ENCODE data around the gene OR51E1. TPM values are rescaled to one million over a fixed set of nuclear protein-coding genes. Genes with fewer than 3 reads are reported as not detected.

The OR51E1 gene
- total RNA-seq, 1 donor from 2014 or later = not detected

DNA sequence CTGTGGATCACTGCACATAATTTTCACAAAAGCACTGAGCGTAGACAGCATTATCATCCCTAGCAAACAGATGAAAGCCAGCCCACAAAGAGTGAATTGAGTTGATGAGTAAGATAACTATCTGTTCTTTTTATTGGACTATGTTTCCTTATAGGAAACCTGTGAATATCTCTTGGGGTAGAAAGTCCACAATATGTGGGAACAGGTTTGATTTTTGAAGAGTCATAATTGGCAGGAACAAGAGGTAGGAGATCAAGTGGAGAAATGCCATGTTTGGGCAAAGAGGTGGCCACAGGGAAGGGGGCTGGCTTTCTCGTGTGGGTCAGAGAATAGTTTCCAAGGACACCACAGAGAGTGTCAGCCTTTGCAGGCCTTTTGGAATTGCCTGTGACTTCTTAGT lies 30.0 kb downstream of the OR51E1 start:
- DNase-seq (ENCODE audit: low read depth) = no peak
- no peaks in the 10 kb centered on the region for H3K36me3 Mint-ChIP-seq (ENCODE audit: low read depth, unreplicated experiment)
- Histone ChIP-seq H2AFZ (ENCODE audit: low read depth, low read length) (no peak overlapping the region), H3K79me2 (ENCODE audit: insufficient read depth, low read length) (no peaks in the 10 kb centered on the region), H3K27me3 (ENCODE audit: insufficient read depth, low read length) (no peaks in the 10 kb centered on the region), H3K9me3 (ENCODE audit: insufficient read depth, low read depth, low read length) (no peaks in the 10 kb centered on the region), H3K36me3 (ENCODE audit: insufficient read depth, low read length) (no peaks in the 10 kb centered on the region), H3K4me1 (ENCODE audit: insufficient read depth, low read length) (peaks cover 4% of the 10 kb centered on the region), H3K9ac (ENCODE audit: low read length) (no peak overlapping the region), H4K20me1 (ENCODE audit: insufficient read depth, low read length) (no peaks in the 10 kb centered on the region), H3K27ac (ENCODE audit: low read depth, low read length) (no peak overlapping the region), H3K4me2 (ENCODE audit: low read length) (no peak overlapping the region), H3K4me3 (ENCODE audit: insufficient read depth, low read depth, low read length) (no peak overlapping the region)
- no peak for FAIRE-seq
- H3K4me1 Mint-ChIP-seq (ENCODE audit: low read depth, unreplicated experiment) = peaks cover 13% of the 10 kb centered on the region
- no peak overlapping the region for H3K4me3 Mint-ChIP-seq (ENCODE audit: unreplicated experiment)
- no peak overlapping the region for H3K27ac Mint-ChIP-seq (ENCODE audit: unreplicated experiment)
- H3K9me3 Mint-ChIP-seq (ENCODE audit: unreplicated experiment) = peaks cover 1% of the 10 kb centered on the region
- TF ChIP-seq EZH2 (IDR thresholded peaks at IDR 0.05; ENCODE audit: insufficient read depth, low read length) (no peak), CTCF (IDR thresholded peaks at IDR 0.05; ENCODE audit: insufficient read depth, low read depth, low read length) (no peak)
- H3K27me3 Mint-ChIP-seq (ENCODE audit: low read depth, unreplicated experiment) = peaks cover 2% of the 10 kb centered on the region

DNA sequence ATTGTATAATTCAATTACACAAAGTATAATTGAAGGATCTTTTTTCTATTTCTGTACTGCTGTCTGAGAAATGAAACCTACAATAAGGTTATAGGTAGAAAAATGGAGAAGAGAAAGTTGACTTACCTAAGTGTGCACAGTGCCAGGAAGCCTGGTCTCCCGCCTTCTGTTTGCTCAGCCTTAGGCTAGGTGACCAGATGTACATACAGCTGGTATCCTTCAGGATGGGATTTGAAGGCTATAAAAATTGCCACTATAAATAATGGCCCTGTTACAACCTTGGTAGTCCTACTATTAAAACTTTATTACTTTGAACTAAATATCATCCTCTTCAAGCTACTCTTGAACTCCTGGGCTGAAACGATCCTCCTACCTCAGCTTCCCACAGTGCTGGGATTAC lies 34.2 kb downstream of the OR51E1 start:
- no peak overlapping the region for H3K4me2 ChIP-seq (ENCODE audit: low read length)
- peaks cover 4% of the 10 kb centered on the region for H3K4me1 ChIP-seq (ENCODE audit: insufficient read depth, low read length)
- Mint-ChIP-seq H3K4me1 (ENCODE audit: low read depth, unreplicated experiment) (peaks cover 6% of the 10 kb centered on the region), H3K4me3 (ENCODE audit: unreplicated experiment) (no peak overlapping the region), H3K9me3 (ENCODE audit: unreplicated experiment) (no peaks in the 10 kb centered on the region), H3K27ac (ENCODE audit: unreplicated experiment) (no peak overlapping the region), H3K27me3 (ENCODE audit: low read depth, unreplicated experiment) (peaks cover 2% of the 10 kb centered on the region), H3K36me3 (ENCODE audit: low read depth, unreplicated experiment) (no peaks in the 10 kb centered on the region)
- no peak for DNase-seq (ENCODE audit: low read depth)
- H2AFZ ChIP-seq (ENCODE audit: low read depth, low read length) = no peak overlapping the region
- TF ChIP-seq EZH2 (IDR thresholded peaks at IDR 0.05; ENCODE audit: insufficient read depth, low read length) (no peak), CTCF (IDR thresholded peaks at IDR 0.05; ENCODE audit: insufficient read depth, low read depth, low read length) (no peak)
- no peaks in the 10 kb centered on the region for H3K9me3 ChIP-seq (ENCODE audit: insufficient read depth, low read depth, low read length)
- no peak overlapping the region for H3K9ac ChIP-seq (ENCODE audit: low read length)
- no peak overlapping the region for H3K27ac ChIP-seq (ENCODE audit: low read depth, low read length)
- no peaks in the 10 kb centered on the region for H3K36me3 ChIP-seq (ENCODE audit: insufficient read depth, low read length)
- no peaks in the 10 kb centered on the region for H3K27me3 ChIP-seq (ENCODE audit: insufficient read depth, low read length)
- H3K79me2 ChIP-seq (ENCODE audit: insufficient read depth, low read length) = no peaks in the 10 kb centered on the region
- no peak overlapping the region for H3K4me3 ChIP-seq (ENCODE audit: insufficient read depth, low read depth, low read length)
- H4K20me1 ChIP-seq (ENCODE audit: insufficient read depth, low read length) = no peaks in the 10 kb centered on the region
- FAIRE-seq = no peak

DNA sequence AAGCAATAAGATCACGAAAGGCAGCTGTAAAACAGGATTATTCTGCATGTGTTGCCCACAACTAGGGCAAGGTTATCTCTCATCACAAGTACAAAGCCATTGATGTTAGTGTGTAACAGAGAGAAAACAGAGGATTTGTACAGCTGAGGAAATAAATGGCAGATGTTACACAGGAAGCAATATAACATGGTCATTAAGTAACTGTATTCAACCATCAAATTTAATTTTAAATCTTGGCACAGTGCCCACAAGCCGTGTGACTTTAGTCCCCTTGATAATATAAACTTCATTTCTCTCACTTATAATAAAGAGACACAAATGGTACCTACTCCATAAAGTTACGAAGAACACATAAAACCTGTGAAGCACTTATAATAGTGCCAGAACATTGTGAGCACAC lies 36.6 kb downstream of the OR51E1 start:
- Histone ChIP-seq H2AFZ (ENCODE audit: low read depth, low read length) (no peak overlapping the region), H4K20me1 (ENCODE audit: insufficient read depth, low read length) (no peaks in the 10 kb centered on the region), H3K36me3 (ENCODE audit: insufficient read depth, low read length) (no peaks in the 10 kb centered on the region), H3K4me3 (ENCODE audit: insufficient read depth, low read depth, low read length) (no peak overlapping the region), H3K4me2 (ENCODE audit: low read length) (no peak overlapping the region), H3K9me3 (ENCODE audit: insufficient read depth, low read depth, low read length) (peaks cover 3% of the 10 kb centered on the region), H3K27ac (ENCODE audit: low read depth, low read length) (no peak overlapping the region), H3K27me3 (ENCODE audit: insufficient read depth, low read length) (no peaks in the 10 kb centered on the region), H3K9ac (ENCODE audit: low read length) (no peak overlapping the region), H3K79me2 (ENCODE audit: insufficient read depth, low read length) (no peaks in the 10 kb centered on the region), H3K4me1 (ENCODE audit: insufficient read depth, low read length) (peaks cover 9% of the 10 kb centered on the region)
- H3K9me3 Mint-ChIP-seq (ENCODE audit: unreplicated experiment) = no peaks in the 10 kb centered on the region
- H3K4me3 Mint-ChIP-seq (ENCODE audit: unreplicated experiment) = no peak overlapping the region
- peaks cover 5% of the 10 kb centered on the region for H3K4me1 Mint-ChIP-seq (ENCODE audit: low read depth, unreplicated experiment)
- H3K27me3 Mint-ChIP-seq (ENCODE audit: low read depth, unreplicated experiment) = no peaks in the 10 kb centered on the region
- no peak for FAIRE-seq
- no peak for DNase-seq (ENCODE audit: low read depth)
- no peak for TF ChIP-seq CTCF (IDR thresholded peaks at IDR 0.05; ENCODE audit: insufficient read depth, low read depth, low read length)
- TF ChIP-seq EZH2 (IDR thresholded peaks at IDR 0.05; ENCODE audit: insufficient read depth, low read length) = no peak
- no peaks in the 10 kb centered on the region for H3K36me3 Mint-ChIP-seq (ENCODE audit: low read depth, unreplicated experiment)
- H3K27ac Mint-ChIP-seq (ENCODE audit: unreplicated experiment) = no peak overlapping the region

All from astrocyte (in vitro differentiated cells and primary cell).